ENCODE results near the gene ATAD3C.
"Not testable (repeated sequence)": the region's sequence is repeated elsewhere in the genome, so short reads cannot be mapped to it uniquely, and the experiment has no call there.

Gene ATAD3C

GRCh38 chr1:1419363-1419812 is 30.1 kb upstream of the ATAD3C start:
- DNase-seq = no peak

- no peak for DNase-seq
These were observed 29.5 kb upstream of the ATAD3C start for GRCh38 chr1:1419813-1420653.

GRCh38 chr1:1420654-1421141 is 28.8 kb upstream of the ATAD3C start:
- no peak for DNase-seq

GRCh38 chr1:1421147-1421906 is 28.2 kb upstream of the ATAD3C start, which contains the start of gene ANKRD65:
Gene ANKRD65, minus strand, starts transcription at chr1:1421276. Its CDS starts 271 bp downstream, at chr1:1421005.
- no peak for DNase-seq

- DNase-seq = no peak
These were observed 27.5 kb upstream of the ATAD3C start for GRCh38 chr1:1421907-1422464.

- DNase-seq = peak; percentile 58
These were observed 26.8 kb upstream of the ATAD3C start for GRCh38 chr1:1422465-1423244.

- no peak for DNase-seq
These were observed 26.3 kb upstream of the ATAD3C start for GRCh38 chr1:1423245-1423597.

GRCh38 chr1:1424707-1425106 is 24.8 kb upstream of the ATAD3C start:
- DNase-seq = no peak

- DNase-seq = no peak
These were observed 24.1 kb upstream of the ATAD3C start for GRCh38 chr1:1425426-1425752.

GRCh38 chr1:1425753-1426495 is 23.6 kb upstream of the ATAD3C start:
- no peak for DNase-seq

GRCh38 chr1:1426496-1427105 is 22.9 kb upstream of the ATAD3C start:
- DNase-seq = no peak

- peak; percentile 14 for DNase-seq
These were observed 22.2 kb upstream of the ATAD3C start for GRCh38 chr1:1427106-1427819.

GRCh38 chr1:1427820-1428148 is 21.7 kb upstream of the ATAD3C start:
- DNase-seq = no peak

GRCh38 chr1:1428174-1428573 is 21.3 kb upstream of the ATAD3C start:
- DNase-seq = no peak

GRCh38 chr1:1428967-1429366 is 20.5 kb upstream of the ATAD3C start:
- DNase-seq = not testable (repeated sequence)

GRCh38 chr1:1429671-1430073 is 19.8 kb upstream of the ATAD3C start:
- DNase-seq = peak; percentile 21

GRCh38 chr1:1430114-1430982 is 19.1 kb upstream of the ATAD3C start:
- DNase-seq = peak; percentile 24

GRCh38 chr1:1430992-1431844 is 18.3 kb upstream of the ATAD3C start:
- no peak for DNase-seq

- no peak for DNase-seq
These were observed 17.6 kb upstream of the ATAD3C start for GRCh38 chr1:1431845-1432273.

Measured in fibroblast of skin of back (primary cell).